Measurements from ENCODE around the gene HOXB3.

- TF ChIP-seq CTCF (IDR thresholded peaks at IDR 0.05) (no peak), POLR2A (IDR thresholded peaks at IDR 0.05) (no peak)
These were observed 69.4 kb downstream of the HOXB3 start for GRCh38 chr17:48520631-48521079.
